Effector memory CD4-positive, alpha-beta T cell (primary cell): ENCODE data around the gene LYG1.
A peak's percentile ranks its signal among the peaks of the same experiment; 100 is the strongest.
"Not testable (repeated sequence)": the region's sequence is repeated elsewhere in the genome, so short reads cannot be mapped to it uniquely, and the experiment has no call there.

Experiments
- DNase-seq, 3 donors: peaks; one replicate each; pipeline ENCODE4 v3.0.0-alpha.2; 2020
- H3K27ac ChIP-seq: 2 replicates; pipeline ENCODE4 v1.7.0; 2013; ENCODE audit warnings: mild to moderate bottlenecking, low read length, moderate library complexity; ENCODE audit not compliant: insufficient read depth, poor library complexity, severe bottlenecking
- H3K27me3 ChIP-seq: replicated peaks from 2 replicates; pipeline ENCODE4 v1.7.0; 2013; ENCODE audit warnings: mild to moderate bottlenecking, low read length; ENCODE audit not compliant: insufficient read depth, control insufficient read depth, poor library complexity, severe bottlenecking
- H3K36me3 ChIP-seq: 2 replicates; pipeline ENCODE4 v1.7.0; 2013; ENCODE audit warnings: mild to moderate bottlenecking, low read length, moderate library complexity; ENCODE audit not compliant: control insufficient read depth, insufficient read depth
- H3K4me1 ChIP-seq: 2 replicates; pipeline ENCODE4 v1.7.0; 2013; ENCODE audit warnings: low read length, mild to moderate bottlenecking; ENCODE audit not compliant: control insufficient read depth, insufficient read depth, poor library complexity, severe bottlenecking
- H3K4me3 ChIP-seq: 2 replicates; pipeline ENCODE4 v1.7.0; 2013; ENCODE audit warnings: low read length, low read depth, mild to moderate bottlenecking; ENCODE audit not compliant: insufficient read depth, poor library complexity, severe bottlenecking
- H3K9me3 ChIP-seq: 2 replicates; pipeline ENCODE4 v1.7.0; 2013; ENCODE audit warnings: mild to moderate bottlenecking, low read length, moderate library complexity; ENCODE audit not compliant: control insufficient read depth

The LYG1 gene

GRCh38 chr2:99335911-99336803 lies 35.2 kb upstream of the LYG1 start, which contains the start of gene TXNDC9:
Gene TXNDC9 (minus strand): TSS chr2:99336333. CDS start chr2:99333210, 3,123 bp downstream.
- Histone ChIP-seq H3K36me3 (peaks cover 17% of the 10 kb centered on the region), H3K4me1 (peaks cover 16% of the 10 kb centered on the region), H3K4me3 (peak within 1 kb of the TSS; percentile 93), H3K27ac (peak within 1 kb of the TSS; percentile 85), H3K27me3 (no peaks in the 10 kb centered on the region), H3K9me3 (no peaks in the 10 kb centered on the region)
- peak; percentile 95 to 97 (median 97) for DNase-seq

- H3K4me3 ChIP-seq: no peak overlapping the region
- H3K9me3 ChIP-seq: no peaks in the 10 kb centered on the region
- H3K27ac ChIP-seq: no peak overlapping the region
- DNase-seq: no peak
- H3K4me1 ChIP-seq: no peaks in the 10 kb centered on the region
- no peaks in the 10 kb centered on the region for H3K27me3 ChIP-seq
- peaks cover 69% of the 10 kb centered on the region for H3K36me3 ChIP-seq
Measured at GRCh38 chr2:99325384-99325783, 24.4 kb upstream of the LYG1 start.

GRCh38 chr2:99317873-99318200 lies 16.8 kb upstream of the LYG1 start:
- H3K9me3 ChIP-seq, H3K27me3 ChIP-seq, DNase-seq, H3K4me3 ChIP-seq, H3K4me1 ChIP-seq, H3K27ac ChIP-seq: not testable (repeated sequence)
- peaks cover 48% of the 10 kb centered on the region for H3K36me3 ChIP-seq

GRCh38 chr2:99317161-99317872 lies 16.3 kb upstream of the LYG1 start:
- Histone ChIP-seq H3K36me3 (peaks cover 43% of the 10 kb centered on the region), H3K27ac (no peak overlapping the region)

GRCh38 chr2:99299580-99299979 lies 1.4 kb downstream of the LYG1 start:
- Histone ChIP-seq H3K27ac (no peak overlapping the region), H3K9me3 (no peaks in the 10 kb centered on the region), H3K27me3 (no peaks in the 10 kb centered on the region), H3K36me3 (peaks cover 4% of the 10 kb centered on the region), H3K4me1 (no peaks in the 10 kb centered on the region), H3K4me3 (no peak overlapping the region)
- no peak for DNase-seq

More at GRCh38 chr2:99317161-99317872, 16.3 kb upstream of the LYG1 start:
- no peak for DNase-seq
- Histone ChIP-seq H3K4me3 (no peak overlapping the region), H3K27me3 (no peaks in the 10 kb centered on the region), H3K4me1 (no peaks in the 10 kb centered on the region), H3K9me3 (no peaks in the 10 kb centered on the region)

GRCh38 chr2:99297994-99298393 lies 3.0 kb downstream of the LYG1 start:
- Histone ChIP-seq H3K27me3 (no peaks in the 10 kb centered on the region), H3K9me3 (no peaks in the 10 kb centered on the region), H3K4me1 (no peaks in the 10 kb centered on the region), H3K36me3 (peaks cover 3% of the 10 kb centered on the region), H3K27ac (no peak overlapping the region), H3K4me3 (no peak overlapping the region)
- DNase-seq: no peak

- peaks cover 2% of the 10 kb centered on the region for H3K36me3 ChIP-seq
- no peak overlapping the region for H3K4me3 ChIP-seq
- no peaks in the 10 kb centered on the region for H3K9me3 ChIP-seq
- no peaks in the 10 kb centered on the region for H3K4me1 ChIP-seq
- no peaks in the 10 kb centered on the region for H3K27me3 ChIP-seq
- no peak for DNase-seq
- no peak overlapping the region for H3K27ac ChIP-seq
Measured at GRCh38 chr2:99285526-99285925, 15.5 kb downstream of the LYG1 start.

GRCh38 chr2:99279969-99280695 lies 20.9 kb downstream of the LYG1 start:
- Histone ChIP-seq H3K36me3 (peaks cover 2% of the 10 kb centered on the region), H3K4me3 (no peak overlapping the region), H3K9me3 (no peaks in the 10 kb centered on the region), H3K27me3 (no peaks in the 10 kb centered on the region), H3K4me1 (no peaks in the 10 kb centered on the region), H3K27ac (no peak overlapping the region)
- DNase-seq: no peak

- DNase-seq: no peak
- peaks cover 2% of the 10 kb centered on the region for H3K36me3 ChIP-seq
- no peak overlapping the region for H3K4me3 ChIP-seq
- H3K9me3 ChIP-seq: no peaks in the 10 kb centered on the region
- no peaks in the 10 kb centered on the region for H3K4me1 ChIP-seq
- H3K27me3 ChIP-seq: no peaks in the 10 kb centered on the region
- H3K27ac ChIP-seq: no peak overlapping the region
Measured at GRCh38 chr2:99278793-99279291, 22.2 kb downstream of the LYG1 start.
